ENCODE results near the gene CROCC.

CROCC gene

GRCh38 chr1:16980473-16981268 is 58.9 kb downstream of the CROCC start, which contains the start of gene MFAP2:
TSS of gene MFAP2 (minus strand) at chr1:16980620. CDS start at chr1:16978273, 2,347 bp downstream.
- intact Hi-C loops (cut with DNase I) = no loop called here
- no peak for DNase-seq

GRCh38 chr1:16981269-16981849 is 59.6 kb downstream of the CROCC start:
- intact Hi-C loops (cut with DNase I) = no loop called here
- DNase-seq = no peak

GRCh38 chr1:16982902-16983301 is 61.2 kb downstream of the CROCC start:
- DNase-seq = no peak
- intact Hi-C loops (cut with DNase I) = no loop called here

GRCh38 chr1:16983649-16984048 is 61.9 kb downstream of the CROCC start:
- DNase-seq = no peak
- intact Hi-C loops (cut with DNase I) = no loop called here

GRCh38 chr1:16984717-16985116 is 63.0 kb downstream of the CROCC start:
- intact Hi-C loops (cut with DNase I) = no loop called here
- peak in 6 of 10 donors; percentile 24 to 90 (median 65) for DNase-seq

GRCh38 chr1:16986113-16986512 is 64.4 kb downstream of the CROCC start:
- no peak for DNase-seq
- intact Hi-C loops (cut with DNase I) = no loop called here

GRCh38 chr1:16986560-16986959 is 64.8 kb downstream of the CROCC start:
- peak in 1 of 10 donors; percentile 76 for DNase-seq
- intact Hi-C loops (cut with DNase I) = no loop called here

GRCh38 chr1:16986962-16987361 is 65.2 kb downstream of the CROCC start:
- intact Hi-C loops (cut with DNase I) = no loop called here

GRCh38 chr1:16988210-16988609 is 66.5 kb downstream of the CROCC start:
- intact Hi-C loops (cut with DNase I) = no loop called here
- DNase-seq = no peak

More at GRCh38 chr1:16986962-16987361, 65.2 kb downstream of the CROCC start:
- DNase-seq = peak in 1 of 10 donors; percentile 80

GRCh38 chr1:16989676-16990391 is 68.1 kb downstream of the CROCC start:
- intact Hi-C loops (cut with DNase I) = no loop called here
- DNase-seq = peak in 1 of 10 donors; percentile 82

- DNase-seq = no peak
- intact Hi-C loops (cut with DNase I) = no loop called here
Measured at GRCh38 chr1:16991571-16991970, 69.8 kb downstream of the CROCC start.

- intact Hi-C loops (cut with DNase I) = no loop called here
- DNase-seq = no peak
Measured at GRCh38 chr1:16992102-16992501, 70.4 kb downstream of the CROCC start.

GRCh38 chr1:16992675-16993074 is 70.9 kb downstream of the CROCC start:
- intact Hi-C loops (cut with DNase I) = no loop called here
- DNase-seq = no peak

- intact Hi-C loops (cut with DNase I) = no loop called here
- DNase-seq = no peak
Measured at GRCh38 chr1:16993521-16994038, 71.8 kb downstream of the CROCC start.

GRCh38 chr1:16996845-16997244 is 75.1 kb downstream of the CROCC start:
- DNase-seq = no peak

GRCh38 chr1:16998589-16998988 is 76.9 kb downstream of the CROCC start:
- DNase-seq = no peak
- intact Hi-C loops (cut with DNase I) = no loop called here

More at GRCh38 chr1:16996845-16997244, 75.1 kb downstream of the CROCC start:
- intact Hi-C loops (cut with DNase I) = no loop called here

- intact Hi-C loops (cut with DNase I) = no loop called here
- DNase-seq = no peak
Measured at GRCh38 chr1:16999863-17000262, 78.1 kb downstream of the CROCC start.

- intact Hi-C loops (cut with DNase I) = no loop called here
- no peak for DNase-seq
Measured at GRCh38 chr1:17001760-17002523, 80.2 kb downstream of the CROCC start.

- intact Hi-C loops (cut with DNase I) = no loop called here
- DNase-seq = no peak
Measured at GRCh38 chr1:17002524-17002902, 80.8 kb downstream of the CROCC start.
